GM10847 (cell line): ENCODE measurements around the gene ALKBH6.

Experiments
- POLR2A ChIP-seq: IDR thresholded peaks from 2 replicates; pipeline ENCODE4 v1.6.1; 2011; ENCODE audit not compliant: insufficient read length; ENCODE audit errors: extremely low read depth

The ALKBH6 gene

DNA sequence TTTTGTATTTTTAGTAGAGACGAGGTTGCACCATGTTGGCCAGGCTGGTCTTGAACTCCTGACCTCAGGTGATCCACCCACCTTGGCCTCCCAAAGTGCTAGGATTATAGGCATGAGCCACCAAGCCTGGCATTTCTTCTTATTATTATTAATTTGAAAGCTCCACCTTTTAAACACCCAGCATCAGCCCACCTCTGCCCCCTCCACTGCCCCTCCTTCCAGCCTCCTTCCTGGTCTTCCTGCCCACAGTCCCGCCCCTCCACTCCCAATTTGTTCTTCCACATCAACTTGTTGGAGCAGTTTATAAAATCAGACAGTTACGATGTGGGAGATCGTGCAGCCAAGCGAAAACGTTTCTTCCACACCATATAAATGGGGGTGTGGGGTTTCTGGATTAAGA, 26.5 kb upstream of the ALKBH6 start:
- TF ChIP-seq POLR2A = no peak

DNA sequence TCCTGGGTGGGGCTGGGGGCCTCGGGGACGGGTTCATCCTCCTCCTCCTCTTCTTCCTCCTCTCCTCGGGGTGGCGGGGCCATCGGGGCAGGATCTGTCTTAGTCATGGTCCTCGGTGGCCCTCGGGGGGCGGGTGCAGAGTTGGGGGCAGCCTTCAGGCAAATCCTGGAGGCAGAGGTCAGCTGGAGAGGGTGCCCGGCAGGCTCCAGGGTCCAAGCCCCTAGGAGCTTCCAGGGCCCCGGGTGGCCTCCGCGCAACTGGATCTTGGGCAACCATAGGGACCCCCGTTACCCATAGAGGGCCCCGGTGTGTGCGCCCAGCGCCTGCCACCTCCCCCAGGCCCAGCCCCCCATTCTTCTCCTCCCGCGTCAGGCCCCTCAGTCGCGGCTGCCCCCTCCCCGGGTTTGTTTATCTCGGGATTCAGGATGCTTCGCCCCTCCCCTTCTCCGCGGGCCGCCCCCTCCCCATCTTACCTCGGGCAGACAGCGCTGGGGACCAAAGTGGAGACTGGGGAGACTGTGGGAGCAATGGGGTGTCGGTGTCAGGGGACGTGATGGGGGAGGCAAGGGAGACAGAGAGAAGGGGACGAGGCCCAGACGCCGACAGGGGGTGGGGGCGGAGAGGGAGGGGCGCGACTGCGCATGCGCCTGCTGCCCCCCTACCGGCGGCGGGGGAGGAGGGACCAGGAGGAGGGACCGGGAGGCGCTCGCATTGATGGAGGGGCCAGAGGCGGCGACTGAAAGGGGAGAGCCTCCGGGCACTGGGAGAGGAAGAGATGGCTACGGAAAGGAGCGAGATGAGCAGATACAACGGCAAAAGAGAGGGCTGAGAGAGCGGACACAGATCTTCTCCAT, 18.5 kb upstream of the ALKBH6 start, which contains the start of gene CLIP3:
Gene CLIP3, minus strand, starts transcription at position 623 of the 854 bp plus-strand sequence. Its CDS starts 516 bp downstream, at position 107.
- no peak for TF ChIP-seq POLR2A

DNA sequence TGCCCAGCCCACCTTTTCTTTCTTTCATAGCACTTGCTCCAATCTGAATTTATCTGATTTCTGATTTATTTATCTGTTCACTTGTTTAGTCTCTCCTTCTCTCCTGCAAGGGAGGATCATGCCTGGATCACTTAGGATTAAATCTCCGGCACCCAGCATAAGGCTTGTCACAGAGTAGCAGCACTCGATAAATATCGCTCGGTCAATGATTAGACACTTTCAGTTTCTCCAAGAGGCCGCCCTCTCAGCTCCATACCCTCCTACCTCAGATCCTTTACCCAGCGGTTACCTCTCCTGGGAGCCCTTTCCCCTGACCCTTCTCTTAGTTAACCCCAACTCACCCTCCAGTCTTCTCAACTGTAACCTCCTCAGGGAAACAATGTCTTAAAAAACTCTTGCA, 17.3 kb upstream of the ALKBH6 start:
- no peak for TF ChIP-seq POLR2A

- TF ChIP-seq POLR2A = no peak
Measured at GRCh38 chr19:36030264-36031148, 16.5 kb upstream of the ALKBH6 start.

- no peak for TF ChIP-seq POLR2A
Measured at GRCh38 chr19:36028313-36029041, 14.5 kb upstream of the ALKBH6 start.

GRCh38 chr19:36027696-36028095, 13.7 kb upstream of the ALKBH6 start:
- TF ChIP-seq POLR2A = no peak

DNA sequence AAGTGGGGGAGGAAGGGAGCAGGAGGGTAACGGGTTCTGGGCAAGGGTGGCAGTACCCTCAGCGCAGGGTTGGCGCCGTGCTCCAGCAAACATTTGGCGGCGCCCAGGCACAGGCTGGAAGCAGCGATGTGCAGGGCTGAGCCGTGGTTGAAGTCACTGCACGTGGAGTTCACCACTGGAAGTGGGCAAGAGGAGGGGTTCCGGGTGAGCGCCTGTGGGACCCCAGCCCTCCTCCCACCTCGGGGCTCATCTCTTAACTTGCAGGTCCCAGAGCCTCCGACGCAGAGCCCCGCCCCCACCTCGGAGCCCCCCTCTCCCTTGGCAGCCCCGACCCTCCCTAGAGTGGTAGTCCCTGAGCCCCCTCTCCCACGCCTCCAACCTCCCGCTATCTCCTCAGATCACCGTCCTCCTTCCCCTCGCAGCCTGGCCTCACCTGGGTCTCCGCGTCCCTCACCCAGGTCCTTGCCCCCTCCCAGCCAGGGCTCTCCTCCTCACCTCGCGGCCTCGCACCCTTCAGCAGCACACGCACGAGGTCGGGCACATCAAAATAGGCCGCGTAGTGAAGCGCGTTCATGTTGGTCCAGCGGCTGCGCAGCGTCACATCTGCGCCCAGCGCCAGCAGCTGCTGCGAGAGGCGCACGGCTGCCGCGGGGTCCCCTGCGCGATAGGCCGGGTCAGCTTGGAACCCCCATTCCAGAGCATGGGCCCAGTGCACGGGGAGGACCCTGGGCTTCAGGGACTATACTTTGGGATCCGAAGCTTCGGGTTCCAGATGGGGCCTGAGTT, 12.3 kb upstream of the ALKBH6 start:
- TF ChIP-seq POLR2A = no peak

- TF ChIP-seq POLR2A = no peak
Measured at GRCh38 chr19:36025541-36025940, 11.5 kb upstream of the ALKBH6 start.

GRCh38 chr19:36023432-36023831, 9.4 kb upstream of the ALKBH6 start:
- TF ChIP-seq POLR2A = no peak

GRCh38 chr19:36019061-36019670, 5.2 kb upstream of the ALKBH6 start:
- TF ChIP-seq POLR2A = no peak

- TF ChIP-seq POLR2A = no peak
Measured at GRCh38 chr19:36013280-36014011, 567 bp downstream of the ALKBH6 start.

- TF ChIP-seq POLR2A = no peak
Measured at GRCh38 chr19:36010402-36010801, 3.6 kb downstream of the ALKBH6 start.

DNA sequence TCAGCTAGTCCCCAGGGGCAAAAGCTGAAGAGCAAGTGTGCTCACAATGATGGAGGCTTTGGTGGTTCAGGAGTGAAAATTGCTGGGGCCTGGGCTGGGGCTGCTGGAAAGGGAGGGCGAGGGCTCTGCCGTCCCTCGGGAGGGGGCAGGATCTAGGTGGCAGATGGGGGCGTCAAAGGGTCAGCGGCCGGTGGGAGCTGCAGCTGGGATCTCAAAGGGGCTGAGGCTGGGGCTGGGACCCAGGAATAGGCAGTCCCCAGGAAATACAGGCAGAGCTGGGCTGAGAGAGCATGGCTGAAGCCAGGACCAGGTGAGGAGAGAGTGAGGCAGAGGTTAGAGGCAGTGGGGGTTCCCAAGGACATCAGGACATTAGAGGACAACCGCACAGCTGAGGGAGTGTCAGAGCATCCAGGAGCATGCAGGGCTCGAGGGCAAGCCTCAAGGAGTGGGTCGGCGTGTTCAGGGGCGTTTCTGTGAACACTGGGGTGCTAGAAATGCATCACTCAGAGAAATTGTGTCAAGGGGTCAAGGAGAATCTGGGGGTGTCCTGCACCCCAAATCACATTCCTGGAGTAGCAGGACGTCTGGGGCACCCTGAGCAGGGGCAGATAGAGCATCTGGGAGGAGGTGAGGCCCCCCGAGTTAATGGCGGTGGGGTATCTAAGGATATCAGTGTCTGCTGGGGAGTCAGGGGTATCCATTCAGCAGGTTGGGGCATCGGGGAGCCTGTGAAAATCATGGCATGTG, 4.2 kb downstream of the ALKBH6 start:
- TF ChIP-seq POLR2A = no peak
